ENCODE results near the gene ATP6V1F.
A peak's percentile ranks its signal among the peaks of the same experiment; 100 is the strongest.

ATP6V1F gene

DNA sequence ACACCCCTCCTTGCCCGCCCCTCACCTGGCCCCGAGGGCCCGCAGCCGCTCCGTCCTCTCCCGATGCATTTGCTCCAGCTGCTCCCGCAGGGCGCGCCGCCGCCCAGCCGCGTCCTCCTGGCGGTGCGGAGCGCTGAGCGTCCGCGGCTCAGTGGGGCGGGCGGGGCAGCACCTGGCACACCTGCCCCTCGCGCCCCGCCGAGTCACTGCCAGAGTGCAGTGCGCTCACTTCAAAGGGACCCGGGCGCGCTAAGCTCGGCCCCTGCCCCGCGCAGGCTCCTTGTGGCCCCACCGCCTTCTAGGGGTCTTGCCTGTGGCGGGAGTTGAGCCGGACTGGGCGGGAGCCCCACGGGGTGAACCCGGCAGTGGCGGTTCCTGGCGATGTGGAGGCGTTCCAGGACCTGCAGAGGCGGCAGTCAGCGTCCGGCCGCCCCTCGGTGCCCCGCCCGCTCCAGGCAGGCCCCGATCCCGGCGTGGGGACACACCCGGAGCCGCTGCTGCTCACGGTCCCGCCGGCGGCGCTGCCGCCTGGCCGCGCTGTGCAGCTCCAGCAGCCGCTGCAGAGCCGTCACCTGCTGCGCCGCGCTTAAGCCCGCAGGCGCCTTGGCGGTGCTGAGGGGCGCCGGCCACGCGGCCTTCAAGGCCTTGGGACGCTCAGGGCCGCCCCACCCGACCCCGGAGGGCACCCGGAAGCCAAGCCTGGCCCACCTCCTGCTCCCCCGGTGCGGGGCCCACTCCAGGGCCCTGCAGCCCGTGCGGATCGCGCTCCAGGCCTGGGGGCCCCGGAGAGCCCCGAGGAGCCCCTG, 6.7 kb downstream of the ATP6V1F start:
- DNase-seq, result peak; percentile 39

DNA sequence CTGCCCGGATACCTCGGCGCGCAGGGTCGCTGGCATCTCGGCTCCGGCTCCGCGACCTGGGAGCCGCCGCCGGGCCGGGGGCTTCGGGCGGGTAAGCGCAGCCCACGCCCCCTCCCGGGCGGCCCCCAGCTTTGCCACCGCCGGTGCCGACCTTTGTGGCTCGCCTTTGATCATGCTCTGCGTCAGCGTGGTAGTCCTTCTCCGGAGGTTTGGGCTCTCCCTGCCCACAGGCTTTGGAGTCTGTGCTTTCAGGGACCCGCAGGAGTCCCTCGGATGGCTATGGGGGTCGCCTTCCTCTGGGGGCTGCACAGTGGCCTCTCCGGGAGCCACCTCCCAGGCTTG, 7.3 kb downstream of the ATP6V1F start:
- no peak for DNase-seq

DNA sequence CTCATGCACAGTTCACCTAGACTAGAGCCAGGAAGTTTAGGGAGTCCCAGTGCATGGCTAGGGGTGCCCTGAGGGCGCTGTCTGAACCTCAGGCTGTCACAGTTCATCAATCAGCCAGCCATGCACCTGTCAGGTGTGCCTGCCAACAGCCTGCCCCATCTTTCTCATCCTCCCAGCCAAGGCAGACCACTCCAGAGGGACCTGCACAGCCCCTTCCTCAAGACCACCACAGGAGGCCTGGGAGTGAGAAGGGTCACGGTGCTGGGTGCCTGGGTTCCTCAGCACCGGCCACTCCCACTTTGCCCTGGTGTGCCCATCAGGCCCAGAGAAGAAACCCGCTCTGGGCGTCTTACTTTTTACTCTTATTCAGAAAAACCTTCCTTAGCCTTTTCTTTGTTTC, 8.4 kb downstream of the ATP6V1F start:
- no peak for DNase-seq

DNA sequence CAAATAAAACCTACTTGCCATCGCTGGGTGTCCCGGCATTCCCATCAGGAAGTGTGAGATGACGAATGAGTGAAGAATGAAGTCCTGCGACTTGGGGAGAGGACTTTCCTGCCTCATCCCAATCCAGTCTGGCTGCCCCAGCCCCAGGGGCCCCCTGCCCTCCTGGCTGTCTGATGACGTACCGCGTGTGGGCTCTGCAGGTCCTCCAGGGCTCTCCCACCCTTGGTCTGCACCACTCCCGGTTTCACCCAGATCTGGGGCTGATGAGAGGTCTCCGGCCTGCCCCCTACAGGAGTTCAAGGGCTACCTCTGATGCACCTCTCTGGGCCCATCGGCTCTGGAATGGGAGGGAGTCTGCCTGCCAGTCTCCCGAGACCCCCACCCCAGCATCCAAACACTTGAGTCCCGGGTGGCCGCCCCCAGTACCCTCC, 9.8 kb downstream of the ATP6V1F start:
- no peak for DNase-seq

DNA sequence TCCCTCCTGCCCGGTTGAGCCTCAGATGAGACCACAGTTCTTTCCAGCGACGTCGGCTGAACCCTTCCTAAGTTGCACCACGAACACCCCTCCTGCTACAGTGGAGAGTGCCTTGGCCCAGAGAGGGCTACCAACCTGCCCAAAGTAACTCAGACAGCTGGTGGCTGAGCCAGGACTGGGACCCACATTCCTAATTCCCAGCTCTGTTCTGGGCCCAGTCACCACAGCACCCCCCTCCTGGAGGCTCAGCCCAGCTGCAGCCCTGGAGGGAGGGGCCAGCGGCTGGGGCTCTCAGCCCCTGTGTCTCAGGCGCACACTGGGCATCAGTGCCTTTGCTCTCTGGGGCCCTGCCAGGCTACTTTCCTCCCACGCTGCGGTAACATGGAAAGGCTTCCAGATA, 10.6 kb downstream of the ATP6V1F start:
- DNase-seq, result no peak

DNA sequence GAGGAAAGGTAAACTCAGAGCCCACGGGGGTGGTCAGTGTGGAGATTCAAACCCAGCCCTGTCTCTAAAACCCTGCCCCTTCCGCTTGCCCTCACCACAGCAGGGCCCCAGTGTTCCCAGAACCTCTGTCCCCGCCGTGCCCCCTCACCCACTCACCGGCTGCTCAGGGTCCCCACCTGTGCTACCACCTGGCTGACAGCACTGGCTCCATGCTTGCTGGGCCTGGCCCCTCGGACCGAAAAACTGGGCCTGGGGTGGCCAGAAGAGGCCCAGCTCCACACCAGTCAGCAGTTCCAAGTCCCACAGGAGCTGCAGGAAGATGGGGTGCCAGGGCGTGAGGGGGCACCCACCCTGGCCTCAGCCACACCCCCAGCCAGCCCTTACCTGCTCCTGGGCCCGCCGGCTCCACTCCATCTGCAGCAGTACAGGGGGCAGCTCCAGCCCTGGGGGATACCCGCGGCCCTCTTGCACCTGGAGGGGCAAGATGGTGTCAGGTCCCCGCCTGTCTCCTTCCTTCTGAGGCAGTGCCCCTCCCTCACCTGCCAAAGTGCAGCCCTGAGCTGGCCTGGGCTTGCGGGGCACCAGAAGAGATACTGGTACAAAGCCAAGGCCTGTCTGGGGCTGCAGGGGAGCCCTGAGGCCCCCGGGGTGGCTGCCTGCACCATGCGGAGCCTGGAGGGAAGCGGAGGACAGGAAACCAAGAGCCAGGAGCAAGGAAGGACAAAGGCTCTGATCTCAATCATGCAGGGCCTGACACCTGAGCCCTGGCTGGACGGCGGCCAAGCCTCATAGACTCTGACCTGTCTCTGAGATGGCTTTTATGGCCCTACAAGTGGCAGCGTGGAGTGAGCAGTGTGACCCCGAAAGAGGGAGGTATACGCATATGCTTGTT, 11.7 kb downstream of the ATP6V1F start:
- no peak for DNase-seq

DNA sequence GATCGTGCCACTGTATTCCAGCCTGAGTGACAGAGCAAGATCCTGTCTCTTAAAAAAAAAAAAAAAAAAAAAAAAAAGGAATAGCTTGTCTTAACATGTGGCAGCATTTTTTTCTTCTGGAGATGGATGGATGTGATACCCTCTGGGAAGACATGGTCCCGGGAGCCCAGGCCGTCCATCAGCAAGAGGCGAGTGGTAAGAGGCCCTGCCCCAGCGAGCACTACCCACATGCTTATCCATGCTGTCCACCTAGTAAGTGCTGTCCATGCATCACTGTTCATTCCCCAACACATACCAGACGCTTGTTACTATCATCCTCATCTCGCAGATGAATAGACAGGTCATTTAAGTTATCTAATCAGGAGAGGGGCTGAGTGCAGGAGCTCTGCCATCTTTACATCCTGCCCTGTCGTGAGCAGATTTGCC, 12.9 kb downstream of the ATP6V1F start:
- DNase-seq, result no peak

DNA sequence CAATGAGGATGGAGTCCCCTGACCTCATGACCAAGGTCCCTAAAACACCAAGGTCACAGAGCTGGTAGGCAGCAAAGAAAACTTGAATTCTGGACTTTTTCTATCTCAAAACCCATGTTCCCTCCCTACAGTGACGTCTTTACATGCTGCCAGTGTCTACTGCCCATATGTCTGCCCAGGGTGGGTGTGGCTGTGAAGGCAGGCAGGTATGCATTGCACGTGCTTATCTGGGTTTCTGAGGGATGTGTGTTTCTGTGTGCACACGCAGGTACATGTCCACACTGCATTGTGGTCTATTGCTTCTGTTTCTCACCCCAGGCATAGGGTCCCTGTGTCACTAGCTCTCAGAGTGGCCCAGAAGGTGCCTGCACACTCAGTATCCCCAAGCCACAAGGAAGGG, 13.5 kb downstream of the ATP6V1F start:
- DNase-seq, result no peak

DNA sequence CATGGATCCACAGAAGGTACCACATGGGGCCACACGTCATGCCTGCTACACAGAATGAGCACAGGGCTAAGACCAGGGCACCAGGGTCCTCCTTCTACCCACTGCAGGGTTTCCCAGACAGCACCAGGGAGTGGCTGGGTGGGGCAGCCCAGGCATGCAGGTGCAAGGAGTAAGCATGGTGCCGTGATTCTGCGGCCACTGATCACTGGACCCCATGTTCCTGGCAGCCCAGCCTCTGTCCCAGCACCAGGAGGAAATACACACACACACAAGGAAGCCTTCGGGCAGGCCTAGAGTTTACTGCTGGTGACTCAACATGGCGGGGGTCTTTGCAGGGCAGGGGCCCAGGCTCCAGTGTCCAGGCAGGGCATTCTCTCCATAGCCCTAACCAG, 13.9 kb downstream of the ATP6V1F start:
- DNase-seq, result no peak

DNA sequence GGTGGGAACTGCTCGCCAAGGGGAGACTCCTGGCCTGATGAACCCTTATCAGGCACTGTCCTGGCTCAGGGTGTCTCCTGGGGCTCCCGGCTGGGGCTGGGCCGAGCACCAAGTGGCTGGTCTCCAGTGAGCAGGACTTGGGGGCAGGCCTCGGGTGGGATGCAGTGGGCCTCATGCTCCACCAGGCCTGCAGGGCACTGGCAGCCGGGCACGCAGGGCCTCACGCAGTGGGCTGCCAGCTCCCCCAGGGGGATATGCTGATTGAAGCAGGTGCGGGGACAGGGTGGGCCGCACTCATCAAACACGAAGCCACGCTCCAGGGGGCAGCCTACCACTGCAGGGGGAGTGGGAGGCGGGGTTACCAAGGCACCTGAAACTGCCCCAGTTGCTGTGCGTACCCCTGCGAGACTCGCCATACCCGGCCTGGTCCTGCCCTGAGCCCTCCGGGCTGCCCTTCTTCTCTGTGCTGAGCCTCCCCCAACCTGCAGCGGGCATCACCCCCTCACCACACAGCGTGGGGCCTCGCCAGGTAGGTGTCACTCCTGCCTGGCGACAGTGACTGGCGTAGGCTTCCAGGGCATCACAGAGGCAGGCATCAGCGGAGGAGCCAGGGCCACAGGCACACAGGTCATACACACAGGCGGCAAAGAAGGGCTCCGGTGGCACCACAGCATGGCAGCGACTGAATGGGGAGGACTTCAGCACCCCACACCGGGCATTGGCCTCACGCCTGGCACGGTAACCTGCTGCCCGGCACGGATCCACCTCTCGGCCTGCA, 14.5 kb downstream of the ATP6V1F start:
- DNase-seq, result no peak

DNA sequence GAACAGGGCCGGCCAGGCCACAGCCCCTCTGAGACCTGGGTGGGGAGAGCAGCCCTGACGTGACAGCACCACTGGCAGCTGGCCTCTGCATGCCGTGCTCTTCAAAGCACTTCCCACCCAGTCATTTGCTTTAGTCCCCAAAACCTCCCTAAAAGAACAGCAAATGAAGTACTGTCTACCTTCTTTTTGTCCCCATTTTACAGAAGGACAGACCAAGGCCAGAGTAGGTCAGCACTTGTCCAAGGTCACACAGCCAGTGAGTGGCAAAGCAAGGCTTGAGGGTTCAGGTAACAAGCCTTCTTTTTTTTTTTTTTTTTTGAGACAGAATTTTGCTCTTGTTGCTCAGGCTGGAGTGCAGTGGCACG, 15.1 kb downstream of the ATP6V1F start:
- no peak for DNase-seq

DNA sequence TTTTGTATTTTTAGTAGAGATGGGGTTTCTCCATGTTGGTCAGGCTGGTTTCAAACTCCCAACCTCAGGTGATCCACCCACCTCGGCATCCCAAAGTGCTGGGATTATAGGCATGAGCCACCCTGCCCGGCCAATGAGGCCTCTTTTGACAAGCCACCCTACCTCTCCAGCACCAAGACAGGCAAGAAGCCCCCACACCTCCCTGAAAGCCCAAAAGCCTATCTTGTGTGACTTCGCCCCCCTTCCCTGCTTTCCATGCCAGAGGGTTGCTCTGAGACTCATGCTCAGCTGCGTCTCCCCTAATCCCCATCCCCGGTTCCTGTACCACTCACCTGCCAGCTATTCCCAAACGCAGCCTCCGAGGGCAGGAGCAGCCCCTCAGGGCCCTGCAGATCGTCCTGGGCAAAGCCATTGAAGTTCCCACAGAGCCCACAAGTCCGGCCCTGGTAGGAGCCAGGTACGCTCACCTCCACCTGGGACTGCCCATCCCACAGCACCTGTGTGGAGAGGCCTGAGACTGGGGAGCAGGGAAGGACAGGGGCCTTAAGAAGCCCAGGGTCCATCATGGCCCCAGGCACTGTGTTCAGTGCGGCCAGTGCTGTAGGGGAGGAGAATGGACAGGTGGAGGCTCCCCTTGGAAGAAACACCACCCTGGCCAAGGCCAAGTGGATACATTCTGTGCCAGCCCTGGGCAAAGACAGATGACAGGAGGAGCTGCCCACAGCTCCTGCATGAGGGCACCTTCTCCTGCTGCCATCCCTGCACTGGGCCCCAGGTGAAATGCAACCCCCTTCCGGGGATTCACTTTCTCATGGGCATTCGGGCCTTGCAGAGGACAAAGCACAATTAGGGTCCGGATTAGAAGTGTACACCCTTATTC, 15.8 kb downstream of the ATP6V1F start:
- DNase-seq, result no peak

DNA sequence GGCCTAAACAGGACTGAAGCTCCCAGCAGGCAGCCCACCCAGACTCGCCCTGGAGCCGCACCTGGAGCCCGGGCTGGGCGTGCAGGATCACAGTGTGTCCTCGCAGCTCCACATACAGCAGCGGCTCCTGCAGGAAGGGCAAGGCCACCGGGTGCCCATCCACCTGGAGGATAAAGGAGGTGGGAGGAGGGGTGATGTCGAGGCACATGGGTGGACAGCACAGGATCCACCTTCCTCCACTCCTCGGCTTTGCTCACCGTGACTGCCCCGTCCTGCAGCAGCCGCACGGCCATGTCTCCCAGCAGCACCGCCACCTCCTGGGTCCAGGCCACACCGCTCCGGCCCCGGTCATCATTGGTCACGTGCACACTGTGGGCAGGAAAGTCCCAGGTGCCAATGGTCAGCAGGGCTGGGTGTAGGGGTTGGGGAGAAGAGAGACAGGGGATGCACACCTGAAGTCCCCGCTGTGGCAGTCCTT, 16.8 kb downstream of the ATP6V1F start:
- DNase-seq, result no peak

DNA sequence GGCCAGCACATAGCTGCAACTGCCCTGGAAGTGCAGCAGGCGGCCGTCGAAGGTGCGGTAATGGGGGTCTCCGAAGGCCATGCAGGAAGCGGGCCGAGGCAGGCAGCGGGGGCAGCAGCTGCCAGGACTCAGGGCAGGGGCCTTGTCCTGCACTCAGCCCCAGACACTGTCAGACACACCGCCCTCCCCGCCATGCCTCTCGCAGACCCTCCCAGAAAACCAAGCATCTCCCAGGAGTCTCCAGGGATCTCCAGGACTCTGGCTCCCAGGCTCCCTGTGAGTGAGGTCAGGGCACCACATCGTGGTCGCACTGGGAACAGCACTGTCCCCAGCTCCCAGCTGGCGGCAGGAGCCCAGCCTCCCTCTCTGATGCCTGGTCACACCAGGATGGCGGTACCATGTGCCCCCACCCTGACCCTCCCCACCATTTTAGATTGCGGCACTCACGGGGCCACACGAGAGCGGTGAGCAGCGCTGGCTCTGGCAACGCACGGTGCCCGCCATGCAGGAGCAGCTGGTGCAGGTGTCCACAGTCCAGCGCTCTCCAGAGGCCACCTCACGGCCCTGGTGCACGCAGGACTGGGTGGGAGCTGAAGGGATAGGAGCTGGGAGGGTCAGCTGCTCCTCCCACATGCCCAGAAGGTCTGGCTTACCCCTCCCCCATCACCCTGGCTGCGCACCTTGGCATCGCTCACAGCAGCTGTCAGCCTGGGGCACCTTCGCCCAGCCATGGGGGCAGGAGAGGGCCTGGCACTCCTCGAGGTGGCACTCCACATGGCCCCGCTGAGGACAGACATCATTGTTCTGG, 17.5 kb downstream of the ATP6V1F start:
- no peak for DNase-seq

DNA sequence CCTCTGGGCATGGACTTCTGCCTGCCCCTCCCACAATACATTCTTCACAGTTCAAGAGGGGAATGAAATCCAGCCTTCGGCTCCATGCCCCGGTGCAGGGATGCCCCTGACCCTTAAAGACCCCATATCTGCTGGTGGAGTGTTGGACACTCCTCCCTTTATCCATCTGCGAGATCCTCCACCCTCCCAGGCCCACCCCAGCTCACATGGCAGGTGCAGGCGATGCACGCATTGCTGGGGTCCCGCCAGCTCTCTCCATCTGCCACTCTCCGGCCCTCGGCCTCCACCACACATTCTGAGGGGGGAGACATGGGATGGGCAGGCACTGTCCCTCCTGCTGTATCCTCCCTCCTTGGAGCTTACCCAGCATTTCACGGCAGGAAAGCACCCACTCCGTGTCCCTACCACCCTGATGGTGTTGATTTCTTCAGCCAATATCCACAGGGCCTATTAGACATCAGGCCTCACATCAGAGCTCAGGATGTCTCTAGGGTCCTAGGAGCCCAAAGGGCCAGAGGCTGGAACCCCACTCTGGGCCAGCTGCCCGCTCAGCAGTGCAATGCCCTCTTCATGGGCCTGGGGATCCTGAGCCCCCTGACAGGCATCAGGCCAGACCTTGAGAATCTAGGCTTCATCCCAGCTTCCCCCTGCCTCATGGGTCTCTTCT, 18.3 kb downstream of the ATP6V1F start:
- no peak for DNase-seq

DNA sequence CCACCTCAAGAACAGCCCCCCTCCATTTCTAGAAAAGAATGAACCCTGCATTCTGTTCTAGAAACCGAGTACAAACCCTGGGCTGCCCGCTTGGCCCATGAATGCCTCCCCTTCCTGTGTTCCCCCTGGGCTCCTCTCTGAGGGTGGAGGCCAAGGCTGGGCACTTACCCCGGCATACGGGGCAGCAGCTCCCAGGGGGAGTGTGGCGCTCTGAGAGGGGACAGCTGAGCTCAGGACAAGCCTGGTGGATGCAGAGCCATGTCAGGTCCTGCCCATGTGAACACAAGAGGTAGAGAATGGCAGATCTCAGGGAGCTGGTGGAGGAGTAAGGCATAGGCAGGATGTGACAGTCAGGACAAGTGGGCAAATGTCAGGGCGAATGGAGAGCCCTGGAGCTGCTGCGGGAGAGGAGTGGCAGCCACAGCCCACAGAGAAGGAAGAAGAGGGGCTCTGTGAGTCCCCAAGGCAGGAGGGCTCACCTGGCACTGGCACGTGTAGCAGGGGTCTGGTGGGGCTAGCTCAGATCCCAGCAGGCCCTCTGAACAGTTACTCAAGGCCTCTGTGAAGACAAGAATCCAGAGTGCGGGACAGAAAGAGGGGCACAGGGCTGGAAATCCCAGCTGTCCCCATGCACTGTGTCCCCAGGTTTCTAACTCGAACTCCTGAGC, 18.9 kb downstream of the ATP6V1F start:
- no peak for DNase-seq

DNA sequence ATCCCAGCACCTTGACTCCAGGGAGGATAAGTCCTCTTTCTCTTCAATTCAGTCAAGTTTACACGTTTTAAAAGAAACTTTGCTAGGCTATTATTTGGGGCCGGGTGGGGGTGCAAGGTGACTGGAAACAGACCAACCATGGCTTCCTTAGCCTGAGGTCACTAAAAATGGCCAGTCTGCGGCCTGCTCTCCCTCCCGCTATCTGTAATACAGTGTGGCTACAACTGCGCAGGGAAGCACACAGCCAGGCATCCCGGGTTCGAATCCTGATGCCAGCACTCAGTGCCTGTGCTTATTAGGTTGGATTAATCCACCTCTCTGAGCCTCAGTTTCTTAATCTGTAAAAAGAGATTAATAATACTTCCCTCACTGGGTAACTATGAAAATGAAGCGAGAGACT, 19.5 kb downstream of the ATP6V1F start:
- DNase-seq, result no peak

DNA sequence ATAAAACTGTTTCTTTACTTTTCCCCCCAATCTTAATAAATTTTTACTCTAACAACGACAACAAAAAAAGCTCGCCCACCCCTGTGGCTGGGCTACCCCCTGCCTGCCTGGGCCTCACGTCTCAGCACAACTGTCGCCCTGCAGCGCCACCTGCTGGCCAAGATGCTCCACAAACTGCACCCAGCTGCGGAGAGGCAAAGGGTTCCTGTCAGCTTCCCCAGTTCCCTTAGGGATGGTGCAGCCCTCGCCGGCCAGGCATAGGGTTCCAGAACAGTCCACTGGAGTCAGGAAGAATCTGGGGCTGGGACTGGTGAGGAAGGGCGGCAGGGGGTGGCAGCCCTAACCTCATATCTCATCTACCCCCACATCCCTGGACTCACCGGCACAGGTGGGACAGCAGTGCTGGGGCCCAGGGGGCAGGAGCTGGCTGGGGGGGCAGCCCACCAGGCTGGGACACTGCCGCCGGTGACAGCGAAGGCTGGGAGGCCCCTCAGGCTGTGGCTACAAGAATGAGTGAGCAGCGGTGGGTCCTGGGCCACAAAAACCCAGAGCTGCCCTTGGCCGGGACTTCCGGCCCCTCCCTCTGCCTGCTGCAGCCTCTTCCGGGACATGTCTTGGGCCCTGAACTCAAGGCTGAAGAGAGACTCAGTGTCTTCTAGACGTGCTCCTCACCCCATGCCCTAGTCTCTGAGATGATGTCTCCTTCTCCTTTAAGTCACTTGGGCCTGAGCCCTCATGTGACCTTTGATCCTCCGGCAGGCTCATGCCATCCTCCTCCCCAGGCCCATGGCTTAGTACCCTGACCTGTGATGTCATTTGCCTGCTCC, 21.2 kb downstream of the ATP6V1F start:
- DNase-seq, result peak; percentile 84

Measured in CD4-positive, alpha-beta T cell treated with Interleukin-12 subunit alpha and Interleukin-12 subunit beta, for 1 hour (primary cell).